GM12878 (cell line): Measurements from ENCODE around the gene RPS6KA2. TPM values are rescaled to one million over a fixed set of nuclear protein-coding genes. Genes with fewer than 3 reads are reported as not detected.

ENCODE experiments used
- ATAC-seq: fragments of 200-7000 bp; cut with Tn5 transposase; 3 replicates; pipeline ENCODE4 v1.9.1; 2020; ENCODE audit warnings: mild to moderate bottlenecking, moderate library complexity
- BruUV-seq: library from RNA; stranded (reverse); fragments of 400-500 nt; replicated peaks from 2 replicates; lab custom pipeline; 2021; lab: Mats Ljungman, UMichigan
- CTCF ChIA-PET: fragments of 300-600 bp; sonication (Branson Sonifier 250); formaldehyde crosslinking; extraction: SDS; loops from one replicate; lab custom pipeline; 2021; ENCODE audit warnings: inconsistent platforms; lab: Yijun Ruan, JAX
- POLR2A ChIA-PET: fragments of 350-600 bp; formaldehyde crosslinking; extraction: SDS; loops from one replicate; lab custom pipeline; 2021; ENCODE audit warnings: inconsistent platforms; lab: Charles Lee
- RAD21 ChIA-PET: fragments of 300-600 bp; sonication (Branson Sonifier 250); formaldehyde crosslinking; loops from one replicate; lab custom pipeline; 2023; ENCODE audit warnings: antibody characterized with exemption; ENCODE audit not compliant: unreplicated experiment; lab: Charles Lee
- SMC1A ChIA-PET: fragments of 300-600 bp; sonication (Branson Sonifier 250); formaldehyde crosslinking; loops from one replicate; lab custom pipeline; 2023; ENCODE audit not compliant: unreplicated experiment, uncharacterized antibody; lab: Charles Lee
- DNase-seq: peaks from one replicate; pipeline ENCODE4 v3.0.0-alpha.2; 2011; ENCODE audit warnings: low read depth, low spot score
- FAIRE-seq: peaks from 3 replicates; lab custom pipeline; 2011; peaks lifted over from hg19 to GRCh38; lab: Jason Lieb, UNC
- H2AFZ ChIP-seq: 2 replicates; pipeline ENCODE4 v1.6.0; 2011; ENCODE audit warnings: low read depth, low read length, control low read depth; ENCODE audit not compliant: control insufficient read depth
- H3K27ac ChIP-seq: 2 replicates; pipeline ENCODE4 v1.5.1; 2011; ENCODE audit warnings: control low read depth; ENCODE audit not compliant: control insufficient read depth, insufficient read depth
- H3K27me3 ChIP-seq, 2 experiments: replicated peaks in 1 of 2; 2 replicates each; pipeline versions ENCODE4 v1.6.0 to v1.6.1; 2011; ENCODE audit warnings: low read length in 1 of 2; ENCODE audit not compliant: control insufficient read depth in 2 of 2, insufficient read depth in 2 of 2
- H3K36me3 ChIP-seq, 2 experiments: 2 replicates each; pipeline ENCODE4 v1.5.1; 2011; ENCODE audit warnings: low read length in 1 of 2; ENCODE audit not compliant: control insufficient read depth in 2 of 2, insufficient read depth in 2 of 2
- H3K4me1 ChIP-seq: 2 replicates; pipeline ENCODE4 v1.6.1; 2011; ENCODE audit warnings: mild to moderate bottlenecking, low read length, moderate library complexity, mixed read lengths; ENCODE audit not compliant: control insufficient read depth, insufficient read depth
- H3K4me2 ChIP-seq: 2 replicates; pipeline ENCODE4 v1.6.0; 2011; ENCODE audit warnings: control low read depth; ENCODE audit not compliant: control insufficient read depth, insufficient read depth
- H3K4me3 ChIP-seq: fragments of 200-600 bp; sonication (generic); 2 replicates; pipeline ENCODE4 v1.5.1; 2016
- H3K79me2 ChIP-seq: 2 replicates; pipeline ENCODE4 v1.6.0; 2011; ENCODE audit warnings: low read length; ENCODE audit not compliant: control insufficient read depth, insufficient read depth
- H3K9ac ChIP-seq: 2 replicates; pipeline ENCODE4 v1.8.0; 2011; ENCODE audit warnings: low read length, control low read depth, mixed read lengths; ENCODE audit not compliant: control insufficient read depth, insufficient read depth
- H3K9me3 ChIP-seq: replicated peaks from 3 replicates; pipeline ENCODE4 v1.5.1; 2011; ENCODE audit warnings: mild to moderate bottlenecking, low read length; ENCODE audit not compliant: control insufficient read depth, insufficient read depth
- H4K20me1 ChIP-seq: 2 replicates; pipeline ENCODE4 v1.6.0; 2011; ENCODE audit not compliant: control insufficient read depth, insufficient read depth
- ETV6 ChIP-seq, 2 experiments: fragments of 450-650 bp in 1 of 2; IDR thresholded peaks in 1 of 2; conservative IDR thresholded peaks in 1 of 2; 2 replicates each; pipeline ENCODE4 v1.6.1; 2014; ENCODE audit warnings: antibody characterized with exemption in 1 of 2, borderline replicate concordance in 1 of 2, low read depth in 1 of 2, mild to moderate bottlenecking in 1 of 2, moderate library complexity in 1 of 2
- JUNB ChIP-seq: IDR thresholded peaks from 2 replicates; pipeline ENCODE4 v1.6.1; 2016; ENCODE audit warnings: antibody characterized with exemption, mild to moderate bottlenecking
- MTA2 ChIP-seq: fragments of 450-650 bp; IDR thresholded peaks from 2 replicates; pipeline ENCODE4 v1.6.1; 2016; ENCODE audit warnings: low read depth, mild to moderate bottlenecking, moderate library complexity
- MXI1 ChIP-seq: fragments of 150-350 bp; IDR thresholded peaks from 2 replicates; pipeline ENCODE4 v1.6.1; 2011; ENCODE audit warnings: low read depth, mild to moderate bottlenecking, inconsistent platforms, low read length, improper control_type of control experiment
- PAX5 ChIP-seq: IDR thresholded peaks from 2 replicates; pipeline ENCODE4 v1.6.1; 2011; ENCODE audit warnings: low read depth, low read length, borderline replicate concordance
- POLR2A ChIP-seq: IDR thresholded peaks from 2 replicates; pipeline ENCODE4 v1.6.1; 2011; ENCODE audit warnings: low read depth, mild to moderate bottlenecking, low read length
- STAT3 ChIP-seq: IDR thresholded peaks from 2 replicates; pipeline ENCODE4 v1.6.1; 2011; ENCODE audit warnings: low read depth, low read length, improper control_type of control experiment
- TBL1XR1 ChIP-seq: IDR thresholded peaks from 2 replicates; pipeline ENCODE4 v1.6.1; 2012; ENCODE audit warnings: low read depth, low read length, improper control_type of control experiment
- YBX1 ChIP-seq: fragments of 450-650 bp; IDR thresholded peaks from 2 replicates; pipeline ENCODE4 v1.6.1; 2016; ENCODE audit warnings: antibody characterized with exemption
- ZNF207 ChIP-seq: fragments of 450-650 bp; IDR thresholded peaks from 2 replicates; pipeline ENCODE4 v1.6.1; 2014; ENCODE audit warnings: antibody characterized with exemption, mild to moderate bottlenecking, borderline replicate concordance
- WGBS: methylation state at CpG from one replicate; pipeline ENCODE4 v1.1.6; 2016; ENCODE audit warnings: low lambda C conversion rate; ENCODE audit not compliant: insufficient replicate concordance, insufficient coverage; ENCODE audit errors: missing lambda C conversion rate; 5-methylcytosine and 5-hydroxymethylcytosine counted together
- in situ Hi-C: fragments of 300-500 bp; cut with MboI; formaldehyde crosslinking; loops from 9 replicates; pipeline ENCODE4 v1.14.3; 2018; ENCODE audit warnings: mixed read lengths
- intact Hi-C: fragments of 100-400 bp; cut with micrococcal nuclease; formaldehyde crosslinking; loops from one replicate; pipeline ENCODE4 v1.14.2; 2022; ENCODE audit not compliant: unreplicated experiment
- polyA plus RNA-seq, 11 experiments: library from polyadenylated mRNA; depleted of rRNA in 4 of 11; unstranded in 6 of 11; stranded (reverse) in 5 of 11; fragments of >200 nt; fragmentation: Nextera tagmentation in 4 of 11; fragmentation: Illumina TruSeq in 1 of 11; extraction: Ambion mirVana in 4 of 11; extraction: Trizol in 1 of 11; gene quantifications; 1 replicate in 1 of 11; 2 replicates in 10 of 11; pipeline versions ENCODE4 v1.2.1 to v1.2.3, GENCODE V29; 2011 to 2016; ENCODE audit warnings: inconsistent platforms in 2 of 11, missing spikeins in 2 of 11, low read depth in 1 of 11
- total RNA-seq, 4 experiments: library from RNA; depleted of rRNA in 3 of 4; stranded (reverse); fragments of >200 nt in 3 of 4; fragmentation: Illumina TruSeq in 1 of 4; extraction: Trizol in 1 of 4; gene quantifications; 2 replicates each; pipeline versions ENCODE4 v1.2.1 to v1.2.3, GENCODE V29; 2013 to 2021
- TF ChIP-seq, protein P1 (sequence below): fragments of 450-650 bp; formaldehyde crosslinking; IDR thresholded peaks from 2 replicates; pipeline ENCODE4 v1.5.0; 2022; ENCODE audit warnings: mild to moderate bottlenecking, missing genetic modification characterization
- TF ChIP-seq, protein P2 (sequence below): fragments of 450-650 bp; IDR thresholded peaks from 2 replicates; pipeline ENCODE4 v1.6.1; 2016; ENCODE audit warnings: mild to moderate bottlenecking, moderate library complexity, borderline replicate concordance
- TF ChIP-seq, protein P3 (sequence below): fragments of 450-650 bp; IDR thresholded peaks from 2 replicates; pipeline ENCODE4 v1.6.1; 2018; ENCODE audit warnings: borderline replicate concordance, mild to moderate bottlenecking; ENCODE audit not compliant: partially characterized antibody

RPS6KA2 gene
- total and polyA plus RNA-seq, 10 of the 15 experiments (the other 5 are each of a cell fraction or from before 2014, with no cell fraction given) = 0.02 to 1.0 (median 0.22) TPM; not detected in 1

DNA sequence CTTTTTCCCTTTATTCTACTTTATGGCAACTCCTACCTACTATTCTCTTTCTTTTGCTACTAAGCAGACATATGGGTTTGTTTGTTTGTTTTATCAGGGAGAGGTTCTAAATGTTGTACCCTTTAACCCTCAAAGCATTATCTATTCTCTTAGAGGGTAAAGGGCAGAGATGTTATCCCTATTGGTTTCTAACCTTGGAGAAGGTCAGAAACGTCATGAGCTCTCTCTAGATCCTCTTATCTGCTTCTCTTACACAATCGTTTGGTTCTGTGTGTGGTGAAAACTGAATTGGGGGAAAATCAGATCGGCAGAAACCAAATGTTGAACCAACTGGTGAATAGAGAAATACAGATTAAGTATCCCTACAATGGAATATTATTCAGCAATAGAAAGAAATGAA, 237.9 kb downstream of the RPS6KA2 start:
- no peak for DNase-seq
- ChIA-PET SMC1A (interaction anchor here (1.3 to 1.6 kb wide), 2 partner anchors 10 to 76 kb away, joined by 6 read pairs; no protein-coding TSS in a partner anchor), RAD21 (interaction anchor here (1.4 kb wide), 1 partner anchor 10 kb away, joined by 4 read pairs; no protein-coding TSS in a partner anchor), CTCF (interaction anchor here (2.4 to 7.2 kb wide), 3 partner anchors 11 to 111 kb away, joined by 6 to 51 read pairs (median 15); no protein-coding TSS in a partner anchor), POLR2A (interaction anchor here (0.5 to 1.2 kb wide), 2 partner anchors 11 to 76 kb away, joined by 3 to 6 read pairs; no protein-coding TSS in a partner anchor)
- ATAC-seq = no peak
- H3K79me2 ChIP-seq = no peaks in the 10 kb centered on the region; the same call in 1 of the 2 replicates
- no peaks in the 10 kb centered on the region for H3K36me3 ChIP-seq
- no peak for FAIRE-seq
- H3K27ac ChIP-seq = no peak overlapping the region
- H2AFZ ChIP-seq = no peak overlapping the region
- no peaks in the 10 kb centered on the region for H4K20me1 ChIP-seq
- H3K27me3 ChIP-seq = no peaks in the 10 kb centered on the region
- in situ Hi-C loops (loop anchor here (5.0 kb wide), 1 partner anchor 112 kb away; no protein-coding TSS in a partner anchor), intact Hi-C loops (no loop called here)
- 29% methylated on average over 3 of the region's 3 CpGs for WGBS
- no peaks in the 10 kb centered on the region for H3K9me3 ChIP-seq
- no peak overlapping the region for H3K9ac ChIP-seq
- H3K4me1 ChIP-seq = peaks cover 3% of the 10 kb centered on the region
- no peak overlapping the region for H3K4me2 ChIP-seq
- BruUV-seq = no TSS peak
- no peak overlapping the region for H3K4me3 ChIP-seq
- TF ChIP-seq TBL1XR1 = no peak
- TF ChIP-seq MTA2 = no peak
- TF ChIP-seq, protein P1, sequence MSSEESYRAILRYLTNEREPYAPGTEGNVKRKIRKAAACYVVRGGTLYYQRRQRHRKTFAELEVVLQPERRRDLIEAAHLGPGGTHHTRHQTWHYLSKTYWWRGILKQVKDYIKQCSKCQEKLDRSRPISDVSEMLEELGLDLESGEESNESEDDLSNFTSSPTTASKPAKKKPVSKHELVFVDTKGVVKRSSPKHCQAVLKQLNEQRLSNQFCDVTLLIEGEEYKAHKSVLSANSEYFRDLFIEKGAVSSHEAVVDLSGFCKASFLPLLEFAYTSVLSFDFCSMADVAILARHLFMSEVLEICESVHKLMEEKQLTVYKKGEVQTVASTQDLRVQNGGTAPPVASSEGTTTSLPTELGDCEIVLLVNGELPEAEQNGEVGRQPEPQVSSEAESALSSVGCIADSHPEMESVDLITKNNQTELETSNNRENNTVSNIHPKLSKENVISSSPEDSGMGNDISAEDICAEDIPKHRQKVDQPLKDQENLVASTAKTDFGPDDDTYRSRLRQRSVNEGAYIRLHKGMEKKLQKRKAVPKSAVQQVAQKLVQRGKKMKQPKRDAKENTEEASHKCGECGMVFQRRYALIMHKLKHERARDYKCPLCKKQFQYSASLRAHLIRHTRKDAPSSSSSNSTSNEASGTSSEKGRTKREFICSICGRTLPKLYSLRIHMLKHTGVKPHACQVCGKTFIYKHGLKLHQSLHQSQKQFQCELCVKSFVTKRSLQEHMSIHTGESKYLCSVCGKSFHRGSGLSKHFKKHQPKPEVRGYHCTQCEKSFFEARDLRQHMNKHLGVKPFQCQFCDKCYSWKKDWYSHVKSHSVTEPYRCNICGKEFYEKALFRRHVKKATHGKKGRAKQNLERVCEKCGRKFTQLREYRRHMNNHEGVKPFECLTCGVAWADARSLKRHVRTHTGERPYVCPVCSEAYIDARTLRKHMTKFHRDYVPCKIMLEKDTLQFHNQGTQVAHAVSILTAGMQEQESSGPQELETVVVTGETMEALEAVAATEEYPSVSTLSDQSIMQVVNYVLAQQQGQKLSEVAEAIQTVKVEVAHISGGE (CRISPR knock-in tag) = no peak
- no peak for TF ChIP-seq ETV6 (conservative IDR thresholded peaks at IDR 0.05 in 1 of 2, IDR thresholded peaks at IDR 0.05 in 1 of 2; ENCODE audit: borderline replicate concordance in 1 of 2, low read depth in 1 of 2)
- no peak for TF ChIP-seq POLR2A
- TF ChIP-seq YBX1 = no peak
- TF ChIP-seq PAX5 = no peak
- no peak for TF ChIP-seq JUNB
- no peak for TF ChIP-seq MXI1
- no peak for TF ChIP-seq STAT3
- TF ChIP-seq, protein P2, sequence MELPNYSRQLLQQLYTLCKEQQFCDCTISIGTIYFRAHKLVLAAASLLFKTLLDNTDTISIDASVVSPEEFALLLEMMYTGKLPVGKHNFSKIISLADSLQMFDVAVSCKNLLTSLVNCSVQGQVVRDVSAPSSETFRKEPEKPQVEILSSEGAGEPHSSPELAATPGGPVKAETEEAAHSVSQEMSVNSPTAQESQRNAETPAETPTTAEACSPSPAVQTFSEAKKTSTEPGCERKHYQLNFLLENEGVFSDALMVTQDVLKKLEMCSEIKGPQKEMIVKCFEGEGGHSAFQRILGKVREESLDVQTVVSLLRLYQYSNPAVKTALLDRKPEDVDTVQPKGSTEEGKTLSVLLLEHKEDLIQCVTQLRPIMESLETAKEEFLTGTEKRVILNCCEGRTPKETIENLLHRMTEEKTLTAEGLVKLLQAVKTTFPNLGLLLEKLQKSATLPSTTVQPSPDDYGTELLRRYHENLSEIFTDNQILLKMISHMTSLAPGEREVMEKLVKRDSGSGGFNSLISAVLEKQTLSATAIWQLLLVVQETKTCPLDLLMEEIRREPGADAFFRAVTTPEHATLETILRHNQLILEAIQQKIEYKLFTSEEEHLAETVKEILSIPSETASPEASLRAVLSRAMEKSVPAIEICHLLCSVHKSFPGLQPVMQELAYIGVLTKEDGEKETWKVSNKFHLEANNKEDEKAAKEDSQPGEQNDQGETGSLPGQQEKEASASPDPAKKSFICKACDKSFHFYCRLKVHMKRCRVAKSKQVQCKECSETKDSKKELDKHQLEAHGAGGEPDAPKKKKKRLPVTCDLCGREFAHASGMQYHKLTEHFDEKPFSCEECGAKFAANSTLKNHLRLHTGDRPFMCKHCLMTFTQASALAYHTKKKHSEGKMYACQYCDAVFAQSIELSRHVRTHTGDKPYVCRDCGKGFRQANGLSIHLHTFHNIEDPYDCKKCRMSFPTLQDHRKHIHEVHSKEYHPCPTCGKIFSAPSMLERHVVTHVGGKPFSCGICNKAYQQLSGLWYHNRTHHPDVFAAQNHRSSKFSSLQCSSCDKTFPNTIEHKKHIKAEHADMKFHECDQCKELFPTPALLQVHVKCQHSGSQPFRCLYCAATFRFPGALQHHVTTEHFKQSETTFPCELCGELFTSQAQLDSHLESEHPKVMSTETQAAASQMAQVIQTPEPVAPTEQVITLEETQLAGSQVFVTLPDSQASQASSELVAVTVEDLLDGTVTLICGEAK = no peak
- TF ChIP-seq, protein P3, sequence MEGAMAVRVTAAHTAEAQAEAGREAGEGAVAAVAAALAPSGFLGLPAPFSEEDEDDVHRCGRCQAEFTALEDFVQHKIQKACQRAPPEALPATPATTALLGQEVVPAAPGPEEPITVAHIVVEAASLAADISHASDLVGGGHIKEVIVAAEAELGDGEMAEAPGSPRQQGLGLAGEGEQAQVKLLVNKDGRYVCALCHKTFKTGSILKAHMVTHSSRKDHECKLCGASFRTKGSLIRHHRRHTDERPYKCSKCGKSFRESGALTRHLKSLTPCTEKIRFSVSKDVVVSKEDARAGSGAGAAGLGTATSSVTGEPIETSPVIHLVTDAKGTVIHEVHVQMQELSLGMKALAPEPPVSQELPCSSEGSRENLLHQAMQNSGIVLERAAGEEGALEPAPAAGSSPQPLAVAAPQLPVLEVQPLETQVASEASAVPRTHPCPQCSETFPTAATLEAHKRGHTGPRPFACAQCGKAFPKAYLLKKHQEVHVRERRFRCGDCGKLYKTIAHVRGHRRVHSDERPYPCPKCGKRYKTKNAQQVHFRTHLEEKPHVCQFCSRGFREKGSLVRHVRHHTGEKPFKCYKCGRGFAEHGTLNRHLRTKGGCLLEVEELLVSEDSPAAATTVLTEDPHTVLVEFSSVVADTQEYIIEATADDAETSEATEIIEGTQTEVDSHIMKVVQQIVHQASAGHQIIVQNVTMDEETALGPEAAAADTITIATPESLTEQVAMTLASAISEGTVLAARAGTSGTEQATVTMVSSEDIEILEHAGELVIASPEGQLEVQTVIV = no peak
- TF ChIP-seq ZNF207 = no peak
